GM12874 (cell line): ENCODE data around the gene CCDC117.

ENCODE experiments used
- CTCF ChIP-seq: IDR thresholded peaks from 2 replicates; pipeline ENCODE4 v1.5.1; 2011; ENCODE audit warnings: low read depth, mild to moderate bottlenecking, control low read depth, low read length, moderate library complexity; ENCODE audit not compliant: insufficient read depth

CCDC117 gene

GRCh38 chr22:28779833-28780232, 7.3 kb downstream of the CCDC117 start:
- TF ChIP-seq CTCF, result no peak

GRCh38 chr22:28780296-28780695, 7.8 kb downstream of the CCDC117 start:
- no peak for TF ChIP-seq CTCF

GRCh38 chr22:28783786-28784671, 11.5 kb downstream of the CCDC117 start:
- no peak for TF ChIP-seq CTCF

- no peak for TF ChIP-seq CTCF
Measured at GRCh38 chr22:28788601-28789000, 16.1 kb downstream of the CCDC117 start.

GRCh38 chr22:28791124-28791523, 18.6 kb downstream of the CCDC117 start:
- TF ChIP-seq CTCF, result no peak

GRCh38 chr22:28791841-28792490, 19.5 kb downstream of the CCDC117 start:
- no peak for TF ChIP-seq CTCF

- TF ChIP-seq CTCF, result no peak
Measured at GRCh38 chr22:28792491-28793383, 20.2 kb downstream of the CCDC117 start.
